Stomach (tissue), 4 donors: Measurements from ENCODE around the gene KIF5A.

ENCODE experiments used
- POLR2A ChIP-seq, 4 donors: fragments of 450-650 bp; IDR thresholded peaks; one replicate each; pipeline ENCODE4 v1.6.1; 2016; ENCODE audit warnings: antibody characterized with exemption in 4 of 4, control low read depth in 2 of 4, mild to moderate bottlenecking in 1 of 4, moderate library complexity in 1 of 4
- POLR2AphosphoS5 ChIP-seq, 3 donors: sonication (generic); formaldehyde crosslinking; IDR thresholded peaks; one replicate each; pipeline ENCODE4 v1.6.1; 2016; ENCODE audit warnings: antibody characterized with exemption in 3 of 3
- TF ChIP-seq, protein P1 (sequence below), 7 experiments: fragments of 450-650 bp in 4 of 7; fragments of 200-600 bp in 3 of 7; sonication (generic) in 3 of 7; IDR thresholded peaks; one replicate each; pipeline ENCODE4 v1.5.1; 2016 to 2019; ENCODE audit warnings: antibody characterized with exemption in 7 of 7, control low read depth in 2 of 7, mild to moderate bottlenecking in 1 of 7

DNA sequence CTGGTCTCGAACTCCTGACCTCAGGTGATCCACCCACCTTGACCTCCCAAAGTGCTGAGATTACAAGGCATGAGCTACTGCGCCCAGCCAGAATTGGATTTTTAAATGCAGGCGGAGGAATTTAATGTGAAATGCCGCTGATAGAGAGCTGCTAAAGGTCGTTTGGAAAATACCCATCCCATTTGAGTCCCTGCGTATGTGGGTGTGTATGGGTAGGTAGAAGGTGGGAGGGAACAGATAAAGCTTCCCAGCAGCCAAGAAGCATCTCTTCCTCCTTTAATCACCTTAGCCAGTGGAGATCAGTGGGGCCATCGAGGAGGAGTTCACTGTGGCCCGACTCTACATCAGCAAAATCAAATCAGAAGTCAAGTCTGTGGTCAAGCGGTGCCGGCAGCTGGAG, 25.0 kb downstream of the KIF5A start:
- TF ChIP-seq, protein P1, sequence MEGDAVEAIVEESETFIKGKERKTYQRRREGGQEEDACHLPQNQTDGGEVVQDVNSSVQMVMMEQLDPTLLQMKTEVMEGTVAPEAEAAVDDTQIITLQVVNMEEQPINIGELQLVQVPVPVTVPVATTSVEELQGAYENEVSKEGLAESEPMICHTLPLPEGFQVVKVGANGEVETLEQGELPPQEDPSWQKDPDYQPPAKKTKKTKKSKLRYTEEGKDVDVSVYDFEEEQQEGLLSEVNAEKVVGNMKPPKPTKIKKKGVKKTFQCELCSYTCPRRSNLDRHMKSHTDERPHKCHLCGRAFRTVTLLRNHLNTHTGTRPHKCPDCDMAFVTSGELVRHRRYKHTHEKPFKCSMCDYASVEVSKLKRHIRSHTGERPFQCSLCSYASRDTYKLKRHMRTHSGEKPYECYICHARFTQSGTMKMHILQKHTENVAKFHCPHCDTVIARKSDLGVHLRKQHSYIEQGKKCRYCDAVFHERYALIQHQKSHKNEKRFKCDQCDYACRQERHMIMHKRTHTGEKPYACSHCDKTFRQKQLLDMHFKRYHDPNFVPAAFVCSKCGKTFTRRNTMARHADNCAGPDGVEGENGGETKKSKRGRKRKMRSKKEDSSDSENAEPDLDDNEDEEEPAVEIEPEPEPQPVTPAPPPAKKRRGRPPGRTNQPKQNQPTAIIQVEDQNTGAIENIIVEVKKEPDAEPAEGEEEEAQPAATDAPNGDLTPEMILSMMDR (IDR thresholded peaks at IDR 0.05) = no peak
- TF ChIP-seq POLR2AphosphoS5 (IDR thresholded peaks at IDR 0.05) (no peak), POLR2A (IDR thresholded peaks at IDR 0.05) (no peak)
